GM21717 (cell line): ENCODE results near the gene SSH3.
"Not testable (repeated sequence)": the region's sequence is repeated elsewhere in the genome, so short reads cannot be mapped to it uniquely, and the experiment has no call there.

Experiments used
- ATAC-seq: cut with Tn5 transposase; IDR thresholded peaks from one replicate; pipeline ENCODE4 v1.9.1; 2021; ENCODE audit warnings: mild to moderate bottlenecking, moderate library complexity; ENCODE audit not compliant: unreplicated experiment

SSH3 gene, protein sequence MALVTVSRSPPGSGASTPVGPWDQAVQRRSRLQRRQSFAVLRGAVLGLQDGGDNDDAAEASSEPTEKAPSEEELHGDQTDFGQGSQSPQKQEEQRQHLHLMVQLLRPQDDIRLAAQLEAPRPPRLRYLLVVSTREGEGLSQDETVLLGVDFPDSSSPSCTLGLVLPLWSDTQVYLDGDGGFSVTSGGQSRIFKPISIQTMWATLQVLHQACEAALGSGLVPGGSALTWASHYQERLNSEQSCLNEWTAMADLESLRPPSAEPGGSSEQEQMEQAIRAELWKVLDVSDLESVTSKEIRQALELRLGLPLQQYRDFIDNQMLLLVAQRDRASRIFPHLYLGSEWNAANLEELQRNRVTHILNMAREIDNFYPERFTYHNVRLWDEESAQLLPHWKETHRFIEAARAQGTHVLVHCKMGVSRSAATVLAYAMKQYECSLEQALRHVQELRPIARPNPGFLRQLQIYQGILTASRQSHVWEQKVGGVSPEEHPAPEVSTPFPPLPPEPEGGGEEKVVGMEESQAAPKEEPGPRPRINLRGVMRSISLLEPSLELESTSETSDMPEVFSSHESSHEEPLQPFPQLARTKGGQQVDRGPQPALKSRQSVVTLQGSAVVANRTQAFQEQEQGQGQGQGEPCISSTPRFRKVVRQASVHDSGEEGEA

DNA sequence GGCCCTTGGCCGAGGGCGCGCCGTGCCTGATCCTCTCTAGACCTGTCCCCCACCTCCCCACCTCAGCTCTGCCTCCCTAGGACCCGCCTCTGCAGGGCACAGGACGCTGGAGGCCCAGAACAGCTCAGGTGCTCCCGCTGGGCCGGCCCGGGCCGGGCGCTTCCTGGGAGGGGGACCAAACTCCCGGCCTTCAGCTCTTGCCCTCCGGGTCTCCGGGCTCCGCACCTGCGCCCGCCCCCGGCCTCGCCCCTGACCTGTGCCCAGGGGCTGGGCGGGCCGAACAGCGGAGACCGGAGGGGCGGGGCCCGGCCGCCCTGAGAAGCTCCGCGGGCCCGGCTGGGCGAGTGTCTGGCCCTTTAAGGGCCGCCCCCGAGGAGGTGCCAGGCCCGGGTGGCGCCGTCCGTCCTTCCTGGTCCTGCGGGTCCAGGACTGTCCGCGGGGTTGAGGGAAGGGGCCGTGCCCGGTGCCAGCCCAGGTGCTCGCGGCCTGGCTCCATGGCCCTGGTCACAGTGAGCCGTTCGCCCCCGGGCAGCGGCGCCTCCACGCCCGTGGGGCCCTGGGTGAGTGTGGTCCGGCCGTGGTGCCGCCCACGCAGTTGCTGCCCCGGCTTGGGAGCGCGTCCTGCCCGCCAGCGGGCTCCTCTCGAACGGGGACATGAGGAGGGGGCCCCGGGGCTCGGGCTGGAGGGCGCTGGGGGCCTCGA lies at the start of gene SSH3:
Gene SSH3 (plus strand): TSS at position 399 of the 703 bp plus-strand sequence. CDS start 96 bp downstream, at position 495.
- ATAC-seq, result no peak

DNA sequence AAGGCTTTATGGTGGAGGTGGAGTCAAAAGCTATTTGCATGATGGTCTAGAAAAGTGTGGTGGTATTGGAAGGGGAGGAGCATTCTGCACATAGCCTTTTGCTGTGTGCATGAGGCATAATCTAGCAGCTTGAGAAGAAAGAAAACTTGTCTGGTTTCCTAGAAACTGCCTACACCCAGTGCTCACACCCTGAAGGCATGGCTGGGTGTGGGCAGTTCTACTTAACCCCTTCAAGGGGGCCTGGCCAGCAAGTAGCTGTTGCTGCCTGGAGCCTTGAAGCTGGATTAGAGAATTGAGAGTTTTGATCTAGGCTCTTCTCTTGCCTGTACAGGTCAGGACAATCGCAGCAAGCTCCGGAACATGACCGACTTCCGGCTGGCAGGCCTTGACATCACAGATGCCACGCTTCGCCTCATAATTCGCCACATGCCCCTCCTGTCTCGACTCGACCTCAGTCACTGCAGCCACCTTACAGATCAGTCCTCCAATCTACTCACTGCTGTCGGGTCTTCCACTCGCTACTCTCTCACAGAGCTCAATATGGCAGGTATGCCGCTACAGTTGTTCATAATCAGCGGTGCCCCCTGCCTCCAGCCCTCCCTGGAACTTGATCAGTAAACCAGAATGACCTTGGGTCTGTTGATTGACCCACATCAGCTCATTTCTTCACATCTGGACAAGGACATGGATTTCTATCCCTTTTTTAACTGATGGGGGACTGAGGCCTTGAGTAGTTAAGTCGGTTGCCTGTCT lies 49.3 kb upstream of the SSH3 start:
- ATAC-seq, result no peak

DNA sequence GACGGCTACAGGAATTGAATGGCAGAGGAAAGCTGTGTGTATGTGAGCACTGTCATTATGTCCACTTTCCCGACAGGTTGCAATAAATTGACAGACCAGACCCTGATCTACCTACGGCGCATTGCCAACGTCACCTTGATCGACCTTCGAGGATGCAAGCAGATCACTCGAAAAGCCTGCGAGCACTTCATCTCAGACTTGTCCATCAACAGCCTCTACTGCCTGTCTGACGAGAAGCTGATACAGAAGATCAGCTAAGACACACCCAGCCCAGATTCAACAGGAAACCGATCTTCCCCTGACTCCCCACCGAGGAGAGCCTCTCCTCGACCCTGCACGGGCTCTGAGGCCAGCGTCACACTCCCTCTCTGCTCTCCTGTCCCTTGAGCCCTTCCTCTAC lies 48.5 kb upstream of the SSH3 start:
- no peak for ATAC-seq

DNA sequence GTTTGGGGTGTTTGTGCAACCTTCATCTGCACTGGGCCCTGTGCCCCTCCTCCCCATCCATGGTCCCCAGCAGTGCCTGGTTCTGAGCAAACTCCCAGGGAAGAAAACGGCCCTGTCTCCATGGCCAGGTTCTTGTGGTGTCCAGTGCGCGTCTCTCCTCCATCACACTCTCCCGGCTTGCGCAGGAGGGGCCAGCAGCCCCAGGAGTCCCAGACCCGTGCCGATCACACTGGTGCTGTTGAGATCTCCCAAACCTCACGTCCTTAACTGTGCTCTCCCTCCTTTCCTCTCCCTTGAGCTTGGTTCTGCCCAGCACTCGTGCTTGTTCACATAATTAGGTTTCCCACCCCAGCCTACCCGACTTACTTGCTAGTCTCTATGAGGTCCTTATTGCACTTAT lies 48.0 kb upstream of the SSH3 start:
- no peak for ATAC-seq

DNA sequence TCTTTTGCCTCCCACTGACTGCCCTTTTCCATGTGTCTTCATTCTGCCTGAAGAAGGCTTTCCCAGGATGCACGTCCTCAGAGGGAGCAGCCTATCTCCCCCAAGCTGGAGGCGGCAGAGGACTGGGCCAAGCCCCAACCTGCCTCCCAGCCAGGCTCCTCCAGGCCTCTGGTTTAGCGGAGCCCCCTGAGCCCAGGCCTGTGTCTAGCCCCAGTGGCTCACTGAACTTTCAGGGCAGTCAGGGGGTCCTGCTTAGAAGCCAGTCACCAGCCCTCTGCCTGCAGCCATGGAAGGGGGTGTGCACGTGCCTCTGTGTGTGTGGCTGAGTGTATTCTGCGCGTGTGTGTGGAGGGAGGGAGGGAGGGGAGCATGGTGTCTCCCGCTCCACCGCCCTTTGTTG lies 47.5 kb upstream of the SSH3 start:
- no peak for ATAC-seq

DNA sequence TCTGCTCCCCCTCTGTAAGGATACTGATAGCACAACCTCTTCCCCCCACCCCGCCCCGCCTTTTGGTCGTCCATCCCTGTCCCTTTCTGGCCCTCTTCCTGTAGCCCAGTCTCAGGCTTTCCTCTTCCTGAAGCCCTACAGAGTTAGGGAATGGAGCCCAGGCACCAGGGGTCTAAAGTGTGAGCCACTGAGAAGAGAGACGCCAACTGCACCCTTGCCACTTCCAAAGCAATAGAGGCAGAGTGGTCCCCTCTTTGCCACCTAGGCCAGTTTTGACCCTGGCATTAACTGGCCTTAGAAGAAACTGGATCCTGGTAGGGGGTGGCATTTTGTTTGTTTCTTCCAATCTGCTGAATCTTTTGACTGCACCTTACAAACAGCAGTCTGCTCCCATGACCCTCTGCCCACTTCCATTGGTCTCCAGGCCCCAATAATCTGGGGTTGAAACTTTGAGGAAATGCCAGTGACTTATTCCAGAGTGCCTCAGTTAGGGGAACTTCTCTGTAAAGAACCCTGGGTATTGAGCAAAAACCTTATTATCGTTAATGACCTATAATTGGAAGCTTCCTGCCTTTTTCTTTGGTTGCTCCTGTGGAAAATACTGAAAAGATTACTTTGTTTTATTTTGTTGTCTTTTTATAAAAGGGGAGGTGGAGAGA lies 46.7 kb upstream of the SSH3 start:
- ATAC-seq, result no peak

DNA sequence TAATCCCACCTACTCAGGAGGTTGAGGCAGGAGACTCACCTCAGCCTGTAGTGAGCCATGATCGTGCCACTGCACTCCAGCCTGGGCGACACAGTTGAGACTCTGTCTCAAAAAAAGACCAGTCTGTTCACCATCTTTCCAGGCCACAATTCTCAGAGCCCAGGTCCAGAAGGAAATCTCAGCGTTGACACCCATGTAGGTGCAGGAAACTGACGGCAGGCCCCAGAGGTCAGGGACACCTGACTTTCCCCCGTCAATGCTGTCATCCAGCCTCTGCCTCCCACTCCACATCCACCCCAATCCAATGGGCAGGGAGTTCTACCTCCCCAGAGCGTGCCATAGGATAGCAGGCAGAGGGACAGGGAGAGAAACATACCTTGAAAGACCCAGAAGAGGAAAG lies 42.9 kb upstream of the SSH3 start:
- no peak for ATAC-seq

DNA sequence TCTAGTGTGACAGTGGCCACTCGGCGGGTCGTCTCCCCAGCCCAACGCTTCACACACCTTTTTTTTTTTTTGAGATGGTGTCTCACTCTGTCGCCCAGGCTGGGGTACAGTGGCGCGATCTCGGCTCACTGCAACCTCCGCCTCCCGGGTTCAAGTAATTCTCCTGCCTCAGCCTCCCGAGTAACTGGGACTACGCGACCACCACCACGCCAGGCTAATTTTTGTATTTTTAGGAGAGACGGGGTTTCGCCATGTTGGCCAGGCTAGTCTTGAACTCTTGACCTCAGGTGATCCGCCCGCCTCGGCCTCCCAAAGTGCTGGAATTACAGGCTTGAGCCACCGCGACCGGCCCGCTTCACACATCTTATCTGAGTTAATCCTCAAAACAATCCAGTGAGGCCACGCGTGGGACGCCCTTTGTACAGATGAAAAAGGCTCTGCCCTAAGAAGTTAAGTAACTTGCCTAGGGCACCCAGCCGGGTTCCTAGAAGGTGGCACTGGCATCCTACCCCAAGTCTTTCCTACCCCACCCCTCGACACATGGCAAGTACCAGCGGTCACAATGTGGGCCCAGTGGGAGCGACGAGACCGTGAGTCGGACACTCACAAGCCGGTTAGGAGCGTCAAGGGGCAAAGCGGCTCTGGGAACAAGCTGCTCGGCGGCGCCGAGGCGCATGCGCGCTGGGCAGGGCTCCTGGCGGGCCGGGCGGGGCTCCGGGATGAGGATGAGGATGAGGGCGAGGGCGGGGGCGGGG lies 42.3 kb upstream of the SSH3 start:
- not testable (repeated sequence) for ATAC-seq

DNA sequence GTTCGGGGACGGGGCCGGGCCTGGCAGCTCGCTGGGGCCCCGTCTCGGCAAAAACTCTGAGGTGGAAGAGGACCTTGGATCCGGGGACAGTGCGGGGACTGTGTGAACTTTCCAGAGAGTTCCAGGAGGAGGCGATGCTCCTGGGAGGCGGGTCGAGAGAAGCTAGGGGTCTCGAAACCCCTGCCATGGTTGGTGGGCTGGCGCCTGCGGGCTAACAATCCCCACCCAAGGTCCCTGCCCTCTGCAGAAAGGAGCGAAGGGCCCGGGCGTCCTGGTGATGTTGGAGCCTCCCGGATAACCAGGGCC lies 41.7 kb upstream of the SSH3 start:
- ATAC-seq, result no peak

DNA sequence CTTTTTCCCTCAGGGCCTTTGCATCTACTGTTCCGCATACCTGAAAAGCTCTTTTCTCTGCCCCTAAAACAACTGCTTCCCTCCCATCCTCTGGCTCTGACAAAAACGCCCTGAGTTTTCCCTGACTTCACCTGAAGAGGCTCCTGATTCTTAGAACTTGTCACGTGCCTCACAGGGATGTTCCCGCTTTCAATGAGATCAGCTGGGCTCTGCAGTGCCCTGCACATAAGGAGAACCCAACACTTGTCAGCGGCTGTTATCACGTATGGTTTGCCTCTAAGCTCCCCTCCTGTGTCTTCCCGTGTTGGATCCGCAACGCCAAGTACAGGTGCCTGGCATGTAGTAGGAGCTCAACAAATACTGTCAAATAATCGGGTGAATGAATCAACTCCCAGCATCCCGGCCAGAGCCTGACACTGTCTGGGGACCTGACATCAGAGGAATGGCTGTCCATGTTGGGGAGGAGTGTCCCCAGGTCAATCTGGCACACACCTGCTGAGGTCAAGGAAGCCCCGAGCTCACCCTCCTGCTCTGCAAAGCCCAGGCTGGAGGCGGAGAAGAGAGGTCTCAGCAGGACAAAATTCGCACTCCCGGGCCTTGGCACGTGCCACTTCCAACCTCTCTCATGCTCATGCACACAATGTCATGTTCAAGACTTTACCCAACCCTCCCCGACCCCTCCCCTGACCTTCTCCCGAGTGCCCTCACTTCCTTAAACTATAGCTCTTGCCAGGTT lies 41.2 kb upstream of the SSH3 start:
- ATAC-seq, result no peak

DNA sequence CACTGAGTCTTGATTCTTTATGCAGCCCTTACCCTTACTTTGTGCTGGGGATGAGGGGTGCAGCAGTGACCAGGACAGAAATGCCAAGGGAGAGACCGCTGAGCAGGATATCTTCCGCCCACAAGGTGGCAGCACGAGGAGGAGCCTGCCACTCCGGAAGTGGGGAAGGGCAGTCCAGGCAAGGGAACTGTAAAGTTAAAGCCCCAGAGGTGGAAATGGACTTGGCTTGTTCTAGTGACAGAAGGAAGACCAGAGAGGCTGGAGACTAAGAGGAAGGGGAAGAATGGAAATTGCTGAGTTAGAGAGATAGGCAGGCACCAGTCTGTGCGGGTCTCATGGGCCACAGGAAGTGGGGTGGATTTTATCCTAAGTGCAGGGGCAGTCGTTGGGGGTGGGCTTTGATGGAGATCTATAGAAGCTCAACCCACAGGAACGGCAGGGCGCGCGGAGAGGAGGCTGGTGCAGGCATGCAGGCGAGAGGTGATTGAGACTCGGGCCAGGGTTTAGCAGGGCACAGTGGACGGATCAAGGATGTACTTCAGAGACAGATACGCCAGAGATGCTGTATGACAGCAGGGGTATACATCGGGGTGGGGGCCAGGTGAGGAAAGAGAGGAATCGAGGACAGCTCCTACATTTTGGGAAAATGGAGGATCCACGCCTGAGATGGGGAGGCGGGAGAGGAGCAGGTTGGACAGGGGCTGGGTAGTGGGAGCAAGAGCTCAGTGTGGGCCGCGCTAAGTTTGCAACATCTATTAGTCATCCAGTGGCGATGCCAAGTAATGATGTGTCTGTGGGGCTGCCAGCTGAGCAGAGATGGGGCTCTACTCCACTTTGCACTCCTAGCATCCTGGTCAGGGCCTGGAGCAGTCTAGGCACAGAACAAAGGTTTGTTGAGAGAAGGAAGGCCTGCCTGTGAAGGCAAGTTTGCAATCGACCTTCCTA lies 40.3 kb upstream of the SSH3 start:
- peak; percentile 34 for ATAC-seq

DNA sequence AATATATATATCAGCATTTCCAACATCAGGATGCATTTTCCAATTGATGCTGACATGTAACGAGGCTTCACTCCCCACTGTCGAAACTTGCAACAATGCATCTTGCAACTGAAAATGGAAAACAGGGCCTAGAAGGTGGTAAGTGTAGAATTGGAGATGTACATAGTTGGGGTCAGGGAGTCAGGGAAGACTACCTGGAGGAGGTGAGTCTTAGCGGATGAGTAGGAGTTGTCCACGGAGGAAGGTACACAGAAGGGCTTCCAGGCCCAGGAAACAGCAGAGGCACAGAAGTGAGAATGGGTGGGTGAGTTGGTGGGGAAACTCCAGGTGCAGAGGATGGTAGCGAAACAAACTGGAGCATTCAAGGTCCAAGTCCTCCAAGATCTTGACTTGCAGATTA lies 39.1 kb upstream of the SSH3 start:
- no peak for ATAC-seq

DNA sequence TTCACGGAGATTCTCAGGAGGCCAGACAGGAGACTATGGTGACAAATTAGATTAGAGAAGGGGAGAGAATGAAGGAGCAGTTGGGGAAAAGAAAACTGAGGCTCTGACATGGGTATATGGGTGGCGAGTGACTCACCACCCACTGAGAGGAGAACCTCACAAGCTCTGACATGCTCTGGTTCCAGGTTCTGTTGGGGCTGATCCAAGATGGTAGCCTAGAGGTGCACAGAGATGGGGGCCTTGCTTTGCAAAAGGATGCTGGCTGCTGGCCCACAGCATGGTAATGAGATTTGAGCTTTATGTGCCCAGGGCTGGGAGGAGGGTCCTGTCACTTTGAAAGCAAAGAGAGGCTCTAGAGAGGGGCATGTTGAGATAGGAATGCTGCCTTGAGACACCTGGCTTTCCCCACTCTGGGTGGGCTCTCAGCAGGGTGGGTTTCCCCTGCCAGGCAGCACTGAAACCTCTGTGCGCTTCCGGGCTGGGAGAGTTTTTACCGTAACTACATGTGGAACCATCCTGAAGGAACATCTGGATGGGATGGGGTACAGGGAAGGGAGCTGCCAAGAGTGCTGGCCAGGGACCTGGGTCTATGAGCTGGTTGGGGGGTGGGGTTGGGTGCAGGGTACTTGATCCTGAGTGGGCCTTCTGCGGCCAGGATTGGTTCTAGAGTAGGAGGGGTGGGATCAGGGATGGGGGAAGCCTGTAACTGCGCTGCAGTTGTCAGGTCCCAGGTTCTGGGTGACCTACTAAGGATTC lies 38.3 kb upstream of the SSH3 start:
- ATAC-seq, result no peak

DNA sequence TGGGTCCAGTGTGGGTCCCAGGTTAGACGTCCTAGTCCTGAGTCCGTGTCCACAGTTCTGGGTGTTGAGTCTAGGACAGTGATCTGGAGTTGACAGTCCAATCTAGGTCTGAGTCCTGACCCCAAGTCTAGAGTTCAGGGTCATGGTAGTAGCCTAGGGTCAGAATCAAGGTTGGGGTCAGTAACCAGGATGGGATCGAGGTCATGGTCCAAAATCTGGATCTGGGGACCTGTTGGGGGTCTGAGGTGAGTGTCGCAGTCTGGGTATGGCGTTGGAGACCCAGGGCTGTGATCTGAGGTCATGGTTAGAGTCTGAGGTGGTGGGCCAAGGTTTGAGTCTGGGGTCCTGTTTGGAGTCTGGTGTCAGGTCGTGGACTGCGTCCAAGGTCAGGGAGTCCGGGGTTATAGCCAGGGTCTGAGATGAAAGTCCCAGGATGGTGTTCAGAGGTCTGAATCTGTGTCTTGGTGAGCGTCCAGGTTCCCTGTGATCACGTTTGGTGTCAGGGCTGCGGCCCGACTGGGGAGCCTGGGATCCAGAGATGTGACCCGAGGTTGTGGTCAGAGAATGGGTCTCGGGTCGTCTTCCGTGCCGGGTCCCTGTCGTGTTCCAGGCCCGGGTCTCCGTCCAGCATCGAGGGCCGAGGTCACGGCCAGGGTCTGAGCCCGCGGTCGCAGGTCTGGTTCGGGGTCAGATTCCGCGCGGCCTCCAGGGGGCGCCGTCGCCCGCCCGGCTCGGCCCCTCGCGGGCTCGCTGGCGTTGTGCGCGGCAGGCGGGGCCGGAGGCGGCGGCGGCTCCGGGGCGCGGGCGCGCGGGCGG lies 37.5 kb upstream of the SSH3 start:
- no peak for ATAC-seq

DNA sequence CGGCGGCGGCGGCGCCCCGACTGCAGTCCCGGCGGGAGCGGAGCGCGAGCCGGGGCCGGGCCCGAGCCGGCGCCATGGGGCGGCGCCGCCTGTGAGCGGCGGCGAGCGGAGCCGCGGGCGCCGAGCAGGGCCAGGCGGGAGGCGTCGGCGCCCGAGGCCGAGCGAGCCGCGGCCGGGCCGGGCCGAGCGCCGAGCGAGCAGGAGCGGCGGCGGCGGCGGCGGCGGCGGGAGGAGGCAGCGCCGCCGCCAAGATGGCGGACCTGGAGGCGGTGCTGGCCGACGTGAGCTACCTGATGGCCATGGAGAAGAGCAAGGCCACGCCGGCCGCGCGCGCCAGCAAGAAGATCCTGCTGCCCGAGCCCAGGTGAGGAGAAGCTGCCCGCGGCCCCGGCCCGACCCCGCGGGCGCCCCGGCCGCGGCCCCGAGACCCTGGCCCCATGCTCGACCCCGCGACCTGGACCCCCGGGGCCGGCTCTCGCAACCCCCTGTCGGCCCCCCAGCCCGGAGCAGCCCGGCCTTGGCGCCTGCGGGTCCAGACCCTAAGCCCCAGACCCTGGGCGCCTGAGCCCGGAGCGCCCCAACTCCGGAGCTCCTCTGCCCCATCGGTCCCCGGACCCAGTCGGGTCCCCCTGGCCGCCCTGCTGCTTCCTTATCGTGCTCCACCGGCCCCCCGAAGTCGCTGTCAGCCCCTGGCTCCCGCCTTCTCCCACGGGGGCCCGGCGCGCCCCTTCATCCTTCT lies 36.7 kb upstream of the SSH3 start, which contains the start of gene GRK2:
Gene GRK2 (plus strand): TSS at position 25 of the 739 bp plus-strand sequence. CDS start 227 bp downstream, at position 252.
- no peak for ATAC-seq
